NCI-H1092 (cell line): ENCODE measurements around the gene FNDC10.
"Not testable (repeated sequence)": the region's sequence is repeated elsewhere in the genome, so short reads cannot be mapped to it uniquely, and the experiment has no call there.

ENCODE experiments used
- DNase-seq: peaks from one replicate; lab custom pipeline; 2025; lab: John Stamatoyannopoulos, UW

The FNDC10 gene

GRCh38 chr1:1599935-1600860 lies at the start of gene FNDC10:
FNDC10 (minus strand) TSS chr1:1600135; CDS start chr1:1600015, 120 bp downstream.
- DNase-seq, result no peak

DNA sequence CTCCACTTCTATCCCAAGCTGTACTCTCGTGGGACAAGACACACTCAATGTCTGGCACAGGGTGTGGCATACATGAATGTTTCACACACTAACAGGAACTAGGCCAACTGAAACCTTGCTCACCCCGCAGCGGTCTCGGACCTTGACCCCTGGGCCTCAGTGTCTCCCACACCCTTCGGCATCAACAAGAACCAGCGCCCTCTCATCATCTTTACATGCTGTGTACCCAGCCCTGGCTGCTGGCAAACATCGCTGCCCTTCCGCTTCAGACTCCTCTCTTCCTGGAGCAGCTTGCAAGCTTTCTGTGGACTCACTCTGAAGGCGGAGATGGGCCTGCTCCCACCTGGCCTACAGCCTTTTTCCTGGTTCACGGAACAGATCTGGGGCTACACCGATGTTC lies 48.3 kb upstream of the FNDC10 start:
- DNase-seq, result not testable (repeated sequence)

GRCh38 chr1:1647567-1648241 lies 47.8 kb upstream of the FNDC10 start:
- not testable (repeated sequence) for DNase-seq

- DNase-seq, result not testable (repeated sequence)
Observed at GRCh38 chr1:1646326-1646725, 46.4 kb upstream of the FNDC10 start.

GRCh38 chr1:1640711-1641461 lies 41.0 kb upstream of the FNDC10 start:
- not testable (repeated sequence) for DNase-seq

DNA sequence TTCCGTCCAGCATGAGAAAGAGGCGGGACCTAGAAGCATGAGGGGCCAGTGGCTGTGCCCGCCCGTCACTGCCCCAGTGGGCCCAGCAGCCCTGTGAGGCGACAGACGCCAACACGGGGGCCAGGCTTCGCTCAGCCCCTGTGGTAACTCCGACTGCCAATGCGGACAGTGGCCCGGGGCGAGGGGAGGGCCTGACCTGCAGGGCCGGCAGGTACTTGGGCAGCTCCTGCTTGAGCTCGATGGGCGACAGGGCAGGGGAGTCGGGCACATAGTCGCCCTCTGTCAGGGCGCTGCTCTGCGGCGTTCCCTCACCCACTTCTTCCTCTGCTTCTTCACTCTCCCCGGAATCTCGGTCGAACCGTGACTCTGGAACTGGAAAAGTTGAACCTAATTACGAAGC lies 40.1 kb upstream of the FNDC10 start:
- not testable (repeated sequence) for DNase-seq

DNA sequence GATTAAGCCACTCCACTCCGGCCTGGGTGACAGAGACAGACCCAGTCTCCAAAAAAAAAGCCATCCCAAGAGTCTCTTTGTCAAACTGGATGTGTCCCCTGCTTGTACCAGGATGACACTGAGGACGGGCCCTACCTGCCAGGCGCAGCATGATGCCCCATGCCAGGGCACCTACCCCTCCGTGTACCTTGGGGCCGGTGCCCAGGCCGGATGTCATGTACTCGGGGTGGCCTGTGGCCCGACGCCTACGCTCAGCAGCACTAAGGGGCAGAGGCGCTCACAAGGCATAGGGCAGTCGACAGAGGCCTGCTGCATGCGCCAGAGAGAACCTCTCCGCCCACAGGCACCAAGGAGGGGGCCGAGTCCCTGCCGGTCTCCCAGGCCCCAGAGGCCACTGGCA lies 39.4 kb upstream of the FNDC10 start:
- not testable (repeated sequence) for DNase-seq

DNA sequence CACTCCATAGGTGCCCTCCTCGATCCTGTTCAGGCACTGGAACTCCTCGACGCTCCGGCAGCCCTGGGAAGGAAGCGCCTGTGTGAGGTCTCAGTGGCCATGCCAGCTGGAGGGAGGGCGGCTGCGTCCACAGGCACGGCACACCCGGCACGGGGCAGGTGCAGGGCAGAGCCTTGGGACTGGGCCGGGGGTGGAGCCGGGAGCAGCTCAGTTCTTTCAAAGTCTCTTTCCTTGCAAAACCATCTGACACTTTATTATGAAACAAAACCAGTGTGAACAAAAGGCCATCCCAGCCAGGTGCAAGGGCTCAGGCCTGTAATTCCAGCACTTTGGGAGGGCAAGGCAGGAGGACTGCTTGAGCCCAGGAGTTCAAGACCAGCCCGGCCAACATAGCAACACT lies 38.6 kb upstream of the FNDC10 start:
- DNase-seq, result not testable (repeated sequence)

DNA sequence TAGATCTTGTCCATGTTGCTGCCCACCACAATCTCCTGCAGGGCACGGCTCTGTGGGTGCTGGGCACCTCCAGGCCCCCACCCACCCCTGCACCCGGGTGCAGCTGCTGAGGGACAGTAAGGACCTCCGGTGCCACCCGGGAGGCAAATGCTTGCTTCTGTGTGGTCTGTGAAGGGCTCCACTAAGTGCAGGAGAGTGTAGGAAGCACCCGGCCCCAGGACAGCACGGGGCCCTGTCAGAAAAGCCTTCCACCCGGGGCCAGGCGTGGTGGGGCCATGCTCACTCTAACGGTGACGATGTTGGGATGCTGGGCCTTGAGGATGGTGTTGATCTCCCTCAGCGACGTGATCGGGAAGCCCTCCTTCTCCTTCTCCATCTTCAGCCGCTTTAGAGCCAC lies 37.5 kb upstream of the FNDC10 start:
- not testable (repeated sequence) for DNase-seq

GRCh38 chr1:1636621-1637478 lies 36.9 kb upstream of the FNDC10 start:
- not testable (repeated sequence) for DNase-seq

- DNase-seq, result not testable (repeated sequence)
Observed at GRCh38 chr1:1634613-1635012, 34.7 kb upstream of the FNDC10 start.

GRCh38 chr1:1633409-1633808 lies 33.5 kb upstream of the FNDC10 start:
- not testable (repeated sequence) for DNase-seq

- no peak for DNase-seq
Observed at GRCh38 chr1:1631782-1632420, 32.0 kb upstream of the FNDC10 start, which contains the start of gene MMP23B. MMP23B (plus strand) TSS chr1:1632173; CDS start chr1:1632219, 46 bp downstream.

DNA sequence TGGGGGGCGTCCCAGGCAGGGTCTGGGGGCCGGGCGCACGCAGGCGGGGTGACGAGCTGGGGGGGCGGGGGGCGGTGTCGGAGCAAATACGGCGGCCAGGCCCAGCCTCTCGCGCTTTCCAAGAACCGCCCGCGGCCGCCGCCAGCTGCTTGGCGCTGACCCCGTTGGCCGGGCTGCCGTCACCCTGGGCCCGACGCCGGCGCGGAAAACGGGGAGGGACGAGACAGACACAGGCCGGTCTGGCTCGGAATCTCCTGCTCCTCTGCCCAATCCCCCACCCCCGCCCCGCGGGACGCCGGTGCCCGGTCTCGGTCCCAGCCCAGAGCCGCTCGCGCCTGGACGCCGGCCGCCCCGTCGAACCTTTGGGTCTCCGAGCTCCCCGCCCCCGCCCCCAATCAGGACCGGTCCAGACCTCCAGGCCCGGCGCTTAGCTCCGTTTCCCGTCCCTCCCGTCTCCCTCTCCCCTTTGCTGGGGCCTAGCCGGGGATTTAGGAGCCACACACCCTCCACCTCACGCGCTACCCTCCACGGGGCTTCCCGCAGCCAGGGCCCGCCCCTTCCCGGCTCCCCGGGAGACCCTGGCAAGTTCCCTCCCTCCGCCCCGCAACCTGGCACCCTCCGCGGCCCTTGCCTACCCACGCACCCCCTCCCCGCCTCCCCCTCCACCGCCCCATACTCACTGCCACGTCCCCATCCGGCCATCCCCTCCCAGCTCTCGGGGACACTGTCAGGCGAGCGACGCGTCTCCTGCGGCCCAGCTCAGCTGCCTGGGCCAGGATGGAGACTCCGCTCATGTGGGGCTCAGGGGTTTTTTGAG lies 31.2 kb upstream of the FNDC10 start:
- DNase-seq, result no peak

DNA sequence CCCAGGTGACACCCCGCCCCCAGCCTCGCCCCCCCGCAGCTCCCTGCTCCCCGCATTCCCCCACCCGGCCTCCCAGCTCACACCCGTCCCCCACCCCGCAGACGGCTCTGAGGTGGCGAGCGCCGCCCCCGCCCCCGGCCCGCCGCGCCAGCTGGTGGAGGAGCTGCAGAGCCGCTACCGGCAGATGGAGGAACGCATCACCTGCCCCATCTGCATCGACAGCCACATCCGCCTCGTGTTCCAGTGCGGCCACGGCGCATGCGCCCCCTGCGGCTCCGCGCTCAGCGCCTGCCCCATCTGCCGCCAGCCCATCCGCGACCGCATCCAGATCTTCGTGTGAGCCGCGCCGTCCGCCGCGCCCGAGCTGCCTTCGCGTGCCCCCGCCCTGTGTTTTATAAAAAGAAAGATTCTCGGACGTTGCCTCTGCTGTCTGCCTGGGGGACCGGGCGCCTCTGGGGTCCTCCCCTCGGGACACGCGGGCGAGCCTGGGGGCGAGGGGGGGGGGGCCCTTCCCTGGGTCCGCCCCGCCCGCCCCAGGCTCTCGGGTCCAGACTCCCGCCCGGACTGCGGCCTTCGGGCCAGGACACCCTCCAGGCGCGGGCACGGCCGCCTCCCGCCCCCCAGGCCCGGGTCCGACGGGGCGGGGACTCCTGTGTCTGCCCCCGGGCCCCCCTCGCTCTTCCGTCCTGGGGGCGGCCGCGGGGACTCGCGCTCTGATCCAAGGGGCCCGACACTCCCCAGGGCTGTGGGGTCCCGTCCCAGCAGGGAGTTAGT lies 30.4 kb upstream of the FNDC10 start:
- DNase-seq, result peak; percentile 54

GRCh38 chr1:1629430-1630190 lies 29.7 kb upstream of the FNDC10 start:
- DNase-seq, result no peak

- DNase-seq, result no peak
Observed at GRCh38 chr1:1628754-1629429, 29.0 kb upstream of the FNDC10 start.
